GM21529 (cell line): ENCODE results near the gene RPS10.
"Not testable (repeated sequence)": the region's sequence is repeated elsewhere in the genome, so short reads cannot be mapped to it uniquely, and the experiment has no call there.

Experiments
- ATAC-seq: cut with Tn5 transposase; IDR thresholded peaks from one replicate; pipeline ENCODE4 v1.9.1; 2021; ENCODE audit not compliant: unreplicated experiment

Gene RPS10

DNA sequence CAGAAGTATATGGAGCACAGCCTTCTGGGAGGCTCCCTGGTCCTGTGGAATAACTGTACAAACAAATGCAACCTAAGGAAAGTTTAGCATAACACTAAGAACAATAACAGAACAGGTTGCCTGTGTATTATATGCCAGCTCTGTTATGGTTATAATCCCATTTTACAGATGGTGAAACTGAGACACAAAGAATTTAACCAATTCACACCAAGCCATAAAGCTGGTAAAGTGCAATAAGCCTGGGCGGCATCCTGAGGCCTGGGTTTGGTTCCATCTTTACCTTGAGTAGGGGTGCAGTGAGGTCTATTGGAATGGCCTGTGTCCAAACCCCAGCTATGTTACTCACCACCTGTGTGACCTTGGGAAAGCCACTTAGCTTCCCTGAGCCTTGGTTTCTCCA lies 25.3 kb upstream of the RPS10 start:
- ATAC-seq, result no peak

DNA sequence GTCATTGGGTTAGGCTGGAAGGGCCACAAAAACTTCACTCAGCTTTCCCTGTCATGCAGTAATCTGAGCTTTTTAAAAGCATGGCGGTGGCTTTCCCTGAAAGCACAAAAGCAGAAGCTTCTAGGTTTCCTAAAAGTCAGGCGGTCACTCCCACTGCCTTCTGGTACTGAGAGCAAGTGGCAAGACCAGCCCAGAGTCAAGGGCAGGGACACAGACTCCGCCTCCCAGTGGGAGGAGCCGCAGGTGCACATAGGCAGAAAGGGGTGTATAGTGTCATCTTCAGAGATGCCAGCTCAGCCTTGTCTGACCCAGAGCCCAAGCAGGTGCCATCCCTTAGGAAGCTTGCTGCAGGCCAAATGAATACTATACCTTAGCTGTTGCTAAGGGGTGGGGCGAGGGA lies 22.0 kb upstream of the RPS10 start:
- ATAC-seq, result no peak

DNA sequence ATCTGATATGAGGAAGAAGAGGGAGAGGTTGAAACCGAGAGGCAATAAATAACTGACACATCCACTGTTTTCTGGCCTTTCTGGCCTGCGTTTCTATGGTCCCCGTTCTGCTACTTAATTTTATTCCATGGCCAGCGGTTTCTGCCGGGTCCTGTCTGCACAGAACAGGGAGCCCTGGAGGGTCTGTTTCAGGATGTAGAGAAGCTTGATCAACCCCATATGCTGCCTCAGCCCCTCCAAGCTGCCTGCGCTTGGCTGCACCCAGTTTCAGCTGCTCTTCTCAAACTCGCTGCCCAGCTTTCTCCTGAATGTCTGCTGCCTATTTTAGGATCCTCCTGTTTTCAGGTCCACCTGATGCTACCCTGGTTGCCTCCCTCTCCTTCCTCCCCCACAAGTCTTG lies 21.5 kb upstream of the RPS10 start:
- no peak for ATAC-seq

DNA sequence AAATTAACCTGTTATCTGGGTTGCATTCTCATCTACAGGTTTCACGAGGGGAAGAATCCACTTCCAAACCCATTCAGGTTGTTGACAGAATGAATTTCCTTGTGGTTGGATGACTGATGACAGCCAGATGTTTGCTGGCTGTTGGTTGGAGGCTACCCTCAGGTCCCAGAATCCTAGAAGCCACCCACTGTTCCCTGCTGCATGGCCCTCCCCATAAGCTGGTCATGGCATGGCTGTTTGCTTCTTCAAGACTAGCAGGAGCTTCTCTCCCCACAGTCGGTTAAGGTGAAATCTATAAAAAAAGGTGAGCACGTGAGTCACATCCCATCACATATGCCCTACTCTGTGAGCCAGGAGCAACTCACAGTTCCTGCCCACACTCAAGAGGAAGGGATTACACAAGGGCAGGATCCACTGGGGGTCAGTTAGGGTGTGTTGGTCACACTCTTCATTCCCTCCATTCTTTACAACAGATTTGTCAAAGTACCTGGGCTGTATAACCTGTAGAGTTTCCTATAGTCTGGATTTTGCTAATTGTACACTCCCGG lies 19.5 kb upstream of the RPS10 start:
- ATAC-seq, result no peak

DNA sequence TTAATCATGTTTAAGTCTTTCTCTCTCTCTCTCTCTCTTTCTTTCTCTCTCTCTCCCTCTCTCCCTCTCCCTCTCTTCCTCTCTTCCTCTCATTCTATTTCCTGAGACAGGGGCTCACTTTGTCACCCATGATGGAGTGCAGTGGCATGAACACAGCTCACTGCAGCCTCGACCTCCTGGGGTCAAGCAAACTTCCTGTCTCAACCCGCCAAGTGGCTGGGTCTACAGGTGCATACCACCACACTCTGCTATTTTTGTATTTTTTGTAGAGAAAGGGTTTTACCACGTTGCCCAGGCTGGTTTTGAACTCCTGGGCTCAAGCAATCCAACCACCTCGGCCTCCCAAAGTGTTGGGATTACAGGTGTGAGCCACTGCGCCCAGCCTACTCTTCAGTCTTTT lies 15.7 kb upstream of the RPS10 start:
- no peak for ATAC-seq

DNA sequence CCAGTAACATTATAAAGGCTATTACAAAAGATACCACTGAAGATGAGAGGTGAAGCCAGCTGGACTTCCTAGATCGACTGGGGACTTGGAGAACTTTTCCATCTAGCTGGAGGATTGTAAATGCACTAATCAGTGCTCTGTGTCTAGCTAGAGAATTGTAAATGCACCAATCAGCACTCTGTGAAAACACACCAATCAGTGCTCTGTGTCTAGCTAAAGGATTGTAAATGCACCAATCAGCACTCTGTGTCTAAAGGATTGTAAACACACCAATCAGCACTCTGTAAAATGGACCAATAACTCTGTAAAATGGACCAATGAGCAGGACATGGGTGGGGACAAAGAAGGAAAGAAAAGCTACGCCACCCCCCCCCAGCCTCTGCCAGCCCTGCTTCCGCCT lies 13.6 kb upstream of the RPS10 start:
- ATAC-seq, result no peak

DNA sequence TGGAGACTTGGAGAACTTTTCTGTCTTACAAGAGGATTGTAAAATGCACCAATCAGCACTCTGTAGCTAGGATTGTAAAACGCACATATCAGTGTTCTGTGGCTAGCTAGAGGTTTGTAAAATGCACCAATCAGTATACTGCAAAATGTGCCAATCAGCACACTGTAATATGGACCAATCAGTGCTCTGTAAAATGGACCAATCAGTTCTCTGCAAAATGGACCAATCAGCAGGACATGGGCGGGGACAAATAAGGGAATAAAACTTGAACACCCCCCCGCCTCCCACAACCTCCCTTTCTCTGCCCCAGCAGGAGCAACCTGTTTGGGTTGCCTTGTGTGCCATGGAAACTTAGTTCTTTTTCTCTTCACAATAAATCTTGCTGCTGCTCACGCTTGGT lies 12.8 kb upstream of the RPS10 start:
- ATAC-seq, result no peak

DNA sequence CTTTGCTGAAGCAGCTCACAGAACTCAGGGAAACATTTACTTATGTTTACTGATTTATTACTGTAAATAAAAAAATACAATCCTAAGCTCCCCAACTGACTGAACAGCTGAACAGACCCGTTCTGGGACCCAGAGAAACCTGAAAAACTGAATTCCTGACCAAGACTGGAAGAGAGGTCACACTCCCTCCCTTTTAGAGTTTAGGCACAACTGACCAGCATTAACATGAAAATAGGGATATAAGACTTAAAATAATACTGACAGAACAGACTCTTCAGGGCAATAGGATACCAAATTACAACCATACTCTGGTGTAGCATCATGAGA lies 11.7 kb upstream of the RPS10 start:
- ATAC-seq, result no peak

DNA sequence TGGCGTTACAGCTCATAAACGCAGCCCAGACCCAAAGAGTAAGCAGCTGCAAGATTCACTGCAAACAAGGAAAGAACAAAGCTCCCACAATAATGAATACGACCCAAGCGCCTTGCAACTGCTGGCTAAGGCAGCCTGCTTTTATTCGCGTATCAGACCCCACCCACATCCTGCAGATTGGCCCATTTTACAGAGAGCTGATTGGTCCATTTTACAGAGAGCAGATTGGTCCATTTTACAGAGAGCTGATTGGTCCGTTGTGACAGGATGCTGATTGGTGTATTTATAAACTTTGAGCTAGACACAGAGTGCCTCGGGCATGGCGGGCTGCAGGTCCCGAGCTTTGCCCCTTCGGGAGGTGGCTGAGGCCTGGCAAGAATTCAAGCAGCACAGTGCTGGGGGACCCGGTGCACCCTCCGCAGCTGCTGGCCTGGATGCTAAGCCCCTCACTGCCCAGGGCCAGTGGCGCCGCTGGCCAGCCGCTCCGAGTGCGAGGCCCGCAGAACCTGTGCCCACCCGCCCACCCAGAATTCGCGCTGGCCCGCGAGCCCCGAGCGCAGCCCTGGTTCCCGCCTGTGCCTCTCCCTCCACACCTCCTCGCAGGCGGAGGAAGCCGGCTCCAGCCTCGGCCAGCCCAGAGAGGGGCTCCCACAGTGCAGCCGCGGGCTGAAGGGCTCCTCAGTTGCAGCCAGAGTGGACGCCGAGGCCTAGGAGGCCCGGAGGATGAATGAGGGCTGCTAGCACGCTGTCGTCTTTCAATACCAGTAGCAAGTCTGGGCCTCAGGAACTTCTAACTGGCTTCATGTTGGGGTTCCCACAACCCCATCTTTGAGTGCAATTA lies 11.2 kb upstream of the RPS10 start:
- no peak for ATAC-seq

DNA sequence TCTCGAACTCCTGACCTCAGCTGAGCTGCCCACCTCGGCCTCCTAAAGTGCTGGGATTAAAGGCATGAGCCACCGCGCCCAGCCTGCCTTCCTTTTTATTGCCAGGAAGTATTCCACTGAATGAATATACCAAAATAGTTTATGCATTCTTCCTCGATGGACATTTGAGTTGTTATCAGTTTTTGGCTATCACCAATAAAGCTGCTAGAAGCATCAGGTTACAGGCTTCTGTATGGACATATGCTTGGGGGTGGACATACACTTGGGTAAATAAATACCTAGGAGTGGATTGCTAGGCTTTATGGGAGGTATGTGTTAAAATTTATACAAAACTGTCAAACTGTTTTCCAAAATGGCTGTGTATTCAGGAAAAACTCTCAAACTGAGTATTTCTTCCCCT lies 10.0 kb upstream of the RPS10 start:
- no peak for ATAC-seq

DNA sequence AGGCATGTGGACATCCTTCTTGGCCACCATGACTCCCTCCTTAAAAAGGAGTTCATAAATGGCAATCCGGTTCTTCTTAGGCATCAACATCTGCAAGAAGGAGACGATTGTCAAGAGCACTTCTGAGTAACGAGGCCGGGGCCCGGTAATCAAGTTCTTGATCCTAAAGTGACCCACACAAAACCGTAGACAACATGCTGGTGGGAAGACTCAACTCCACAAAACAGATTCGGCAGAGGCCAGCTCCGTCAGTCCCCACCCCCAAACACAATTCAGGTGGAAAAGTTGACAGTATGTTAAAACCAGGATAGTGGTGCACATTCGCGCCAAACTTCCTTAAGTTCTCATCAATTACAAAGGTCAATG lies 754 bp downstream of the RPS10 start:
- peak; percentile 9 for ATAC-seq

DNA sequence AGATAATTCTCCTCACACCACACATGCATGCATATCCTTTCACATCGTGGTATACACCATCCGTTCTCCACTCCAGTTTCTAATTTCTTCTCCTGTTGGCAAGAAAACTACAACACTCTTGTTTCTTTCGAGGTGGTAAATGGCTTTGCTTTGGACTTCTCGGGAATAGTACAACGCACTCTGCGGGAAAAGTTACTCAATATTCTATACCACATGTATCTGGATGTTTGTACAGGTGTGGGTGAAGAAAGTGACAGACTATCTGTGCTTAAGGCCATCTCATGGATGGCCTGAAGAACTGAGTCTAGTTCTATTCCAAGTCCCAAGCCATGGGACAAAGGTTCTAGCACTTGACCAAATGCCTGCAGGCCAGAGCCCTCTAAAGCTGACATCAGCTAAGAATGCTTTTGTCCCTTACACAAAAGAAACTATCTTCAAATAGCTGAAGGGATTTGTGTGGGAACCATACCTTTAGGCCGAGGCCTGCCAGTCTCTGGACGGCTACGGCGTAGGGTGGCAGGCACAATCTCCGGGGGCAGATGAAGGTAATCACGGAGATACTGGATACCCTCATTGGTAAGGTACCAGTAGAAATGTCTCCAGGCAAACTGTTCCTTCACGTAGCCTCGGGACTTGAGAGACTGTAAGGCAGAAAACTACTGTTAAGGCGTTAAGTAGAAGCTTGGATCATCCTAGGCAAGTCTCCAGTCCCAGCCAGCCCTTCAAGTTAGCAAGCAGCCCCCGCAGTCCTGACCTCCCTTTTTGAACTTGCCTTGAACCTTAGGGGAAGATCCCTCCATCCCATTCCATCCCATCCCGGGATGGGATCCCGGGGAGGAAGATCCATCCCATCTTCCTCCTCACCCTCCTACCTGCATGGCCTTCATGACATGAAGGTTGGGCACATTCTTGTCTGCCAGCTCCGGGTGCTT lies 1.4 kb downstream of the RPS10 start:
- ATAC-seq, result no peak

DNA sequence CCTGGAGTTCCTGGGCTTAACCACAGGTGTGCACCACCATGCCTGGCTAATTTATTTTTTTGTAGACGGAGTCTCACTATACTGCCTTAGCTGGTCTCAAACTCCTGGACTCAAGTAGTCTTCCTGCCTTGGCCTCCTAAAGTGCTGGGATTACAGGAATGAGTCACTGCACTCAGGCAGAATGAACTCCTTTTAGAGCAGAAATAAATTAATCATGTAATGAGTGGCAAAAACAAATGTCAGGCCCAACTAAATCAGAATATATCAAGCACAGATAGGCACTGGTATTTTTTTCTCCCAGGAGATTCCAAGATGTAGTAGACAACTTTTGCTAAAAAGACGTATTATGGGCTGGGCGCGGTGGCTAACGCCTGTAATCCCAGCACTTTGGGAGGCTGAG lies 2.6 kb downstream of the RPS10 start:
- ATAC-seq, result no peak

DNA sequence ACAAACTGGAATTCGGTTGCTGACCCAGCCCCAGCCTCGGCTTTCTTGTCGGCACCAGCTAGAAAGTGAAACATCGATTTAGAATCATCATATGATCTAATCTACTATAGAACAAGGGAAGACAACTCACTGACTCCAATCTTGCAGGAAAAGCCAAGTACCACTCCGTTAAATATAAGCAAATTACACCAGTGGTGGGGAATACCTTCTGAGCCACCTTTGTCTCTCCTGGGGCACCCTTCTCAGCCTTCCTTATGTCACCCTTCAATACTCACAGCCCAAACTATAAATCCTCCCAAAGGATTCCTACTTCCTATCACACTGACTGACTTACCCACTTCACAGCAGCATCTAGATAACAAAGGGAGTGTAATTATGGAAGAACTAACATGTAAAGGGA lies 7.5 kb downstream of the RPS10 start:
- ATAC-seq, result no peak

DNA sequence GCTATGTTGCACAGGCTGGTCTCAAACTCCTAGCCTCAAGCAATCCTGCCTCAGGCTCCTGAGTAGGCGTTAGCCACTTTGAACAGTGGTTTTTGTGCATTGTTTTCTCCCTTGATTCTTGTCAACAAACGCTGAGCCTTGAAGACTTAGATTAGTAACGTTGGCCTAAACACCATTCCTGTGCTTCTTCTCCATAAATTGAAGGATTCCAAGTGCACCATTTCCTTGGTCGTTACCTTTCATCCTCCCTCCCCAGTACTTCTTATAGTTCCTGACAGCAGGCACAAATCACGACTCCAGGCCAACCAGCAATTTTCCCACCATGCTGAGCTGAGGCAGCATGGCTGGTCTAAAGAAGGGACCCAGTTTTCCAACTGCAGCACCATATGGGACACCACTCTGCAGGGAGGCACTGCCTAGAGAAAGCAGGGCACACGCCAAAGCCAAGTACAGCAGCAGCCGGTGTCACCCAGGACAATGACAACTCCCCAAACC lies 8.9 kb downstream of the RPS10 start:
- ATAC-seq, result no peak

DNA sequence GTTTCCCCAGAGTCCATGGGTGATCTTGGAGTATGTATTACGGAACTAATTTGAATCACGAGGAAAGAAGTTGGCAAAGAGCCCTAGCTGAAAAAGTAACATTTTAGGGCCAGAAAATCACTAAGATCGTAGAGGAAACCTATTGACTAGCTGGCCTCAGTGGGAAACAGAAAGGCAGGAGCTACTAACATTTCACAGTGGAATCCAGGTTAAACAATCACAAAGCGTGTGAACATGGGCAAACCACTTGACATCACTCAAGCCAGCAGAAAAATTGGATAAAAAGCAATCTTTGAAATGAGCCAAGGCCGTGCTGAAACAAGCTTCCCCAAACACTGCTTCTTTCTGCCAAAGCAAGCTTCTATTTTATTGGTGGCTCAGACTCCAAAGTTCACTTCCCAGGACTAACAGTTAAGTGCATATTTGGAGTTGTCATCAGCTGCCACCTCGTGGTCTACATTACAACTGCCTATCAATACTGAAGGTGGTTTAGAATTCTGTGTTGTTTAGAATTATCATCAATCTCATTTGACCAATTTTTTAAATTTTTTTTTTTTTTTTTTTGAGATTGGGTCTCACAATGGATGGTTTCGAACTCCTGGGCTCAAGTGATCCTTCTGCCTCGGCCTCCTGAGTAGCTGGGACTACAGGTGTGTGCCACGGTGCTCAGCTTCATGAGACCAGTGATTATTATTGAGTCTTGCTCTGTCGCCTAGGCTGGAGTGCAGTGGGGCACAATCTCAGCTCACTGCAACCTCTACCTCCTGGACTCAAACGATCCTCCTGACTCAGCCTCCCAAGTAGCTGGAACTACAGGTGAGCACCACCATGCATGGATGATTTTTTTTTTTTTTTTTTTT lies 10.6 kb downstream of the RPS10 start:
- no peak for ATAC-seq

DNA sequence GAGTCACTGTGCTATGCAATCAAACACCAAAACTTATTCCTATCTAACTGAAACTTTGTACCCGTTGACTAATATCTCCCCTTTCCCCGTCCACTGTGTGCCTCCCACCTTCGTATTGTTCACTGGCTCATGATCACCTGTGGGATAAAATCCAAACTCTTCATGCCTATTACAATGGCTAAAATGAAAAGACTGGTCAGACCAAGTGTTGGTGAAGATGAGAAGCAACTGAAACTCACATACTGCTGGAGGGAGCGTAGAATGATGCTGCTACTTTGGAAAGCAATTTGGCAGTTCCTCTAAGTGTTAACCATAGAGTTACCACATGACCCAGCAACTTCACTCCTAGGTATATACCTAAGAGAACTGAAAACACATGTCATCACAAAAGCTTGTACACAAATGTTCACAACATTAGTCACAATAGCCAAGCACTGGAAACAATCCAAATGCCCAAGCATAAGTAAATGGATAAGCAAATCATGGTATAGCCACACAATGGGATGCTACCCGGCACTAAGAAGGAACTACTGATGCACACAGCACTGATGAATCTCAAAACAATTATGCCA lies 13.1 kb downstream of the RPS10 start:
- ATAC-seq, result no peak

DNA sequence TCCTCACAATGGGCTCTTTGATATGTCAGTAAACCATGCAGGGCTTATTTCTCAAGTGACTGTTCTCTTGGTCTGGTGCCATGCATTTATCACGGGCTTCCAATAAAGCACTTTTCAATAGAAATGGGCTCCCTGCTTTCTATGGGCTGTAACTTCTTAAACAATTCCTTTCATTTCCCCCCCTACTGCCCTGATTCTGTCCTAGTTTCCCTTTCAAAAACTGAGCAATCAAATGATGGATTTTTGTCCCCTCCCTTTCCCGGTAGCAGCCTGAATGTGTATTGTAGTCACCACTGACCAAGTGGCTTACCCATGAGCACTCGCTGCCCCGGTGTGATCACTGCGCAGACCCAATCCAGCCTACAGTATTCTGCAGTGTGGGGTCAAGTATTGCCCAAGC lies 13.9 kb downstream of the RPS10 start:
- no peak for ATAC-seq

DNA sequence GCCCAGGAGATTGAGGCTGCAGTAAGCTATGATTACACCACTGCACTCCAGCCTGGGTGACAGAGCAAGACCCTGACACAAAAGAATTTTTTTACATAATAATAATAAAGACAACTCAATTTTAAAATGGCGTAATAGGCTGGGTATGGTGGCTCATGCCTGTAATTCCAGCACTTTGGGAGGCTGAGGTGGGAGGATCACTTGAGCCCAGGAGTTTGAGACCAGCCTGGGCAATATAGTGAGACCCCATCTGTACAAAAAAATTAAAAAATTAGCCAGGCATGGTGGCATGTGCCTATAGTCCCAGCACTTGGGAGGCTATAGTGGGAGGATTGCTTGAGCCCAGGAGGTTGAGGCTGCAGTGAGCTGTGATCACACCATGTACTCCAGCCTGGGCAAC lies 18.0 kb downstream of the RPS10 start:
- not testable (repeated sequence) for ATAC-seq

DNA sequence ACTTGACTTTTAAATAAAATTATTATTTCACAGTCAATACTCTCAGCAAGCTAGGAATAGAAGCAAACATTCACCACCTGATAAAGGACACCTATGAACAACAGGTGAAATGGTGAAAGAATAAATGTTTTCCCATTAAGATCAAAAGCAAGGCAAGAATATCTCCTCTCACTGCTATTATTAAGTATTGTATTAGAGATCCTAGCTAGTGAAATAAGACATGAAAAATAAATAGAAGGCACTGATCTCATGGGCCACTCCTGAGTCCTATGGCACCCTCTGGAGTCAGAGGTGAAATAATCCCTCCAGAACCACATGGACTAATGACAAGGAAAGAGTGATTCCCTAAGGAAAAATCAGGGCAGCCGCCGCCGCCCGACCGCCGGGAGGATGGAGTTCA lies 29.4 kb downstream of the RPS10 start:
- no peak for ATAC-seq

DNA sequence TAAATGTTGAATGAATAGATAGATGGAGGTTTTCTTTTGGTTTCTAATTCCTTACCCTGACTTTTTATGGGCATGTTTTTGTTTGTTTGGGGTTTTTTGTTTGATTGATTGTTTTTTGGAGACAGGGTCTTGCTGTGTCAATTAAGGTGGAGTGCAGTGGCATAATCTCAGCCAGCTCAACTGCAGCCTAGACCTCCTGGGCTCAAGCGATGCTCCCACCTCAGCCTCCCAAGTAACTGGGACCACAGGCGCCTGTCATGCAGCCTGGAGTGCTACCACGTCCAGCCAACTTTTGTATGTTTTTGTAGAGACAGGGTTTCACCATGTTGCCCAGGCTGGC lies 31.9 kb downstream of the RPS10 start:
- no peak for ATAC-seq
